Breast epithelium (tissue), 4 donors: Measurements from ENCODE around the gene PALM3. TPM values are rescaled to one million over a fixed set of nuclear protein-coding genes. Genes with fewer than 3 reads are reported as not detected.
A peak's percentile ranks its signal among the peaks of the same experiment; 100 is the strongest.

Experiments
- DNase-seq, 2 donors: peaks; one replicate each; pipeline ENCODE4 v3.0.0-alpha.2; 2019; ENCODE audit warnings: low spot score in 2 of 2
- H3K27ac ChIP-seq, 2 donors: fragments of 200-600 bp; sonication (generic) in 1 of 2; one replicate each; pipeline ENCODE4 v1.5.1; 2016 to 2019; ENCODE audit warnings: mild to moderate bottlenecking in 1 of 2
- H3K27me3 ChIP-seq, 2 donors: fragments of 200-600 bp; sonication (generic) in 1 of 2; one replicate each; pipeline versions ENCODE4 v1.5.1 to v1.6.0; 2017 to 2019; ENCODE audit warnings: control low read depth in 1 of 2, mild to moderate bottlenecking in 1 of 2
- H3K36me3 ChIP-seq: fragments of 200-600 bp; one replicate; pipeline ENCODE4 v1.5.1; 2019
- H3K4me1 ChIP-seq, 2 donors: fragments of 200-600 bp; sonication (generic); one replicate each; pipeline ENCODE4 v1.5.1; 2016 to 2019; ENCODE audit warnings: control low read depth in 1 of 2
- H3K4me3 ChIP-seq, 3 donors: fragments of 200-600 bp; sonication (generic); 1 replicate in 2 of 3; 2 replicates in 1 of 3; pipeline ENCODE4 v1.5.1; 2016 to 2019; ENCODE audit warnings: mild to moderate bottlenecking in 3 of 3, moderate library complexity in 2 of 3
- H3K9me3 ChIP-seq, 2 donors: fragments of 200-600 bp; sonication (generic) in 1 of 2; one replicate each; pipeline ENCODE4 v1.5.1; 2016 to 2019; ENCODE audit warnings: control low read depth in 1 of 2
- CTCF ChIP-seq, 3 donors: fragments of 450-650 bp; IDR thresholded peaks; one replicate each; pipeline ENCODE4 v1.5.1; 2016 to 2017; ENCODE audit warnings: antibody characterized with exemption in 3 of 3, mild to moderate bottlenecking in 3 of 3, moderate library complexity in 3 of 3
- POLR2A ChIP-seq: fragments of 450-650 bp; IDR thresholded peaks from one replicate; pipeline ENCODE4 v1.6.1; 2016; ENCODE audit warnings: antibody characterized with exemption, mild to moderate bottlenecking, moderate library complexity
- POLR2AphosphoS5 ChIP-seq, 3 donors: sonication (generic); formaldehyde crosslinking; IDR thresholded peaks; one replicate each; pipeline ENCODE4 v1.6.1; 2017; ENCODE audit warnings: antibody characterized with exemption in 3 of 3
- intact Hi-C: fragments of 100-400 bp; cut with DNase I; formaldehyde crosslinking; loops from one replicate; pipeline ENCODE4 v1.15.1; 2023; ENCODE audit warnings: low total_unique reads
- total RNA-seq, 3 donors: library from RNA; depleted of rRNA; stranded (reverse); fragments of >200 nt; gene quantifications; one replicate each; pipeline ENCODE4 v1.1.0, GENCODE V29; 2016

The PALM3 gene
- total RNA-seq, 3 donors from 2014 or later: 2.5 to 3.9 TPM; not detected in 1

DNA sequence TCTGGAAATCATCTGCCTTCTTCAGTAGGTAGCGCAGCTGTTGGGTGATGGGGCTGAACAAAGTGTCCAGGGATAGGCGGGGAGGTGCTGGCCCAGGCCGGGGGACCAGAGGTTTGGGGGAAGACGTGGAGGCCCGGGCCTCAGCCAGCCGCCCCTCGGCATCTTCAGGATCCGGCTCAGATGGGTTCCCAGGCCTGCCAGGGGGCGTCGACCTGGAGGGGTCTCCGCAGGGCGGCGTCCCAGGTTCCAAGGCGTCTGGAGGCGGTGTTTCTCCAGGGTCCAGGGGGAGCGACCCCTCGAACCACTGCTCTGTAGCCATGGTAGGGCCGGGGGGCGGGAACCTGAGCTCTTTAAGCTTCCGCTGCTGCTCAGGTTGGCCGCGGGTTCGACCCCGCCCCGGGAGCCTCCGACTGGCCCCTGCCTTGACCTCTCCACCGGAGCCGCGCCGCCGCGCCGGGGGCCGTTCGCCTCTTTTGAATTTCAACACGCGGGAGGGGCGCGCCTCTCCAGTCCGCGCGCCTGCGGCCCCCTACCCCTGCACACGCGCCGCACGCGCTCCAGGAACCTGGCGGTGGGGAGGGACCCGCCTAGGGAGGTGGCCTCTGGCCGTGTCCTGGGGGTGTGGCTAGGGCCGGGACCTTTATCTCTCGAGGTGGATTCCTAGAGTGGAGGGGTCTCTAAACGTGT is 23.6 kb upstream of the PALM3 start, which contains the start of gene C19orf67:
Gene C19orf67, minus strand, starts transcription at position 475 of the 687 bp plus-strand sequence. Its CDS starts 156 bp downstream, at position 319.
- no peak for DNase-seq
- no peak within 1 kb of the TSS for H3K27ac ChIP-seq
- no peaks in the 10 kb centered on the region for H3K4me1 ChIP-seq
- no peak for TF ChIP-seq POLR2A
- no peak for TF ChIP-seq CTCF (IDR thresholded peaks at IDR 0.05)
- TF ChIP-seq POLR2AphosphoS5 (IDR thresholded peaks at IDR 0.05): no peak
- intact Hi-C loops: no loop called here
- no peak within 1 kb of the TSS for H3K4me3 ChIP-seq
- H3K27me3 ChIP-seq: no peaks in the 10 kb centered on the region
- no peaks in the 10 kb centered on the region for H3K36me3 ChIP-seq
- H3K9me3 ChIP-seq: no peaks in the 10 kb centered on the region

GRCh38 chr19:14082675-14082960 is 20.7 kb upstream of the PALM3 start:
- Histone ChIP-seq H3K9me3 (no peaks in the 10 kb centered on the region), H3K4me3 (peak overlapping the region in 2 of 3 donors; percentile 77 to 78), H3K4me1 (no peaks in the 10 kb centered on the region), H3K36me3 (no peaks in the 10 kb centered on the region), H3K27ac (peak overlapping the region; percentile 94 to 96), H3K27me3 (no peaks in the 10 kb centered on the region)
- intact Hi-C loops: loop anchor here (1.0 kb wide), 1 partner anchor 22 kb away; no protein-coding TSS in a partner anchor
- no peak for DNase-seq
- TF ChIP-seq POLR2A (no peak), CTCF (IDR thresholded peaks at IDR 0.05) (no peak), POLR2AphosphoS5 (IDR thresholded peaks at IDR 0.05) (no peak)

GRCh38 chr19:14081797-14082674 is 20.2 kb upstream of the PALM3 start:
- Histone ChIP-seq H3K27ac (peak overlapping the region; percentile 94 to 96), H3K4me3 (peak overlapping the region; percentile 77 to 80 (median 78)), H3K9me3 (no peaks in the 10 kb centered on the region), H3K4me1 (no peaks in the 10 kb centered on the region), H3K27me3 (no peaks in the 10 kb centered on the region), H3K36me3 (no peaks in the 10 kb centered on the region)
- peak; percentile 66 to 88 for DNase-seq
- intact Hi-C loops: loop anchor here (1.0 kb wide), 1 partner anchor 22 kb away; no protein-coding TSS in a partner anchor
- TF ChIP-seq POLR2A: no peak
- TF ChIP-seq POLR2AphosphoS5 (IDR thresholded peaks at IDR 0.05): no peak
- no peak for TF ChIP-seq CTCF (IDR thresholded peaks at IDR 0.05)

DNA sequence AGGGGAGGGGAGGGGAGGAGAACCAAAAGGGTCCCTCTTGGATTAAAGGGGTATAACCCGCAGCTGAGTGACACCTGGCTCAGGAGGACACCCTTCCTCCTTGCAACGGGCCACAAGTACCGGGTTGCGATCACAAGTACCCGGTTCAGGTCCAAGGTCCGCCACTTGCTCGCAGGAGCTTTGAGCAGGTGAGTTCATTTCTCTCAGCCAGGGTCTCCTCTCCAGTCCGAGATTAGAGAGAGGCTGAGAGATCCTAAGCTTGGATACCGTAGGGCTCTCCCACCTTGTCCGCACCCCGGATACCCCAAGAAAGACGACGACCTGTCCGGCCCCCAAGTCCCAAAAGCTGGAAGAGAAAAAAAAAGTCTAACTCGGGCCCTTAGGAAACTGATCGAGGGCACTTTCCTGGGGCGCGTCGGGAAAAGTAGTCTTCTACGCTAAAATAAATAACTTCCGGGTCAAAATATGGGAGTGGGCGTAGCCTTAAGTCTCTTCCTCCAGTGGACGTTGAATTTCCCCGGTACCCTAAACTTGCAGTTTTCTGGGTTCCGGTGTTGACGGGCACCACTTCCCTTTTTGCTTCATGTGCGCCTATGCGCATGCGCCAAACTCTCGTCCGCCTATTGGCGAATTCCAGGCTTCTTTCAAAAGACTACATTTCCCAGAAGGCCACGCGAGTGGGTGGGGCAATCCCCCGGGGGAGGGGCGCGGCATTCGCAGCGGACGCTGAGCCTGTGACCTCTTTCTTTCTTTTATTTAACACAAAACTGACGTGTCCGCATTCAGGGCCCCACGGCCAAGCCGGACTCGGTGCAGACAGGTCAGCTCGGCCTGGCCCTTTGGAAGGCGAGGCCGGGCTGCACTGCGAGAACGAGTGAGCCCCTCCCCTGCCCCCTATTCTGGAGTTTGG is 19.3 kb upstream of the PALM3 start:
- H3K27ac ChIP-seq: peak overlapping the region; percentile 94 to 96
- no peaks in the 10 kb centered on the region for H3K36me3 ChIP-seq
- H3K4me3 ChIP-seq: peak overlapping the region; percentile 77 to 80 (median 78)
- no peaks in the 10 kb centered on the region for H3K27me3 ChIP-seq
- TF ChIP-seq POLR2A (peak; percentile 70), CTCF (IDR thresholded peaks at IDR 0.05) (peak in 1 of 3 donors; percentile 20), POLR2AphosphoS5 (IDR thresholded peaks at IDR 0.05) (peak; percentile 75 to 92 (median 91))
- H3K4me1 ChIP-seq: no peaks in the 10 kb centered on the region
- H3K9me3 ChIP-seq: no peaks in the 10 kb centered on the region
- peak; percentile 99 for DNase-seq
- intact Hi-C loops: no loop called here
